H9 (cell line): ENCODE results near the gene MAP3K20. TPM values are rescaled to one million over a fixed set of nuclear protein-coding genes. Genes with fewer than 3 reads are reported as not detected.

ENCODE experiments used
- DNase-seq: peaks from one replicate; pipeline ENCODE4 v3.0.0-alpha.2; 2017
- H2AFZ ChIP-seq: one replicate; pipeline ENCODE4 v1.6.1; 2013; ENCODE audit warnings: mild to moderate bottlenecking, low read length, control low read depth, moderate library complexity
- H2AK5ac ChIP-seq: 2 replicates; pipeline ENCODE4 v1.6.1; 2013; ENCODE audit warnings: low read length, control low read depth, mixed read lengths; ENCODE audit not compliant: insufficient read length
- H2BK120ac ChIP-seq: one replicate; pipeline ENCODE4 v1.6.1; 2013; ENCODE audit warnings: low read depth, mild to moderate bottlenecking, low read length, control low read depth, inconsistent platforms; ENCODE audit not compliant: poor library complexity, severe bottlenecking
- H2BK12ac ChIP-seq: 2 replicates; pipeline ENCODE4 v1.6.1; 2013; ENCODE audit warnings: low read length, control low read depth, mixed read lengths, low read depth; ENCODE audit not compliant: insufficient read length
- H2BK15ac ChIP-seq: 2 replicates; pipeline ENCODE4 v1.6.1; 2013; ENCODE audit warnings: low read depth, low read length, control low read depth
- H2BK20ac ChIP-seq: one replicate; pipeline ENCODE4 v1.6.1; 2013; ENCODE audit warnings: low read depth, mild to moderate bottlenecking, low read length, control low read depth, inconsistent platforms; ENCODE audit not compliant: poor library complexity, severe bottlenecking
- H2BK5ac ChIP-seq: 2 replicates; pipeline ENCODE4 v1.6.1; 2013; ENCODE audit warnings: low read length, control low read depth, mixed read lengths; ENCODE audit not compliant: insufficient read length
- H3K14ac ChIP-seq: 2 replicates; pipeline ENCODE4 v1.6.1; 2013; ENCODE audit warnings: low read length, control low read depth; ENCODE audit not compliant: insufficient read depth
- H3K18ac ChIP-seq: 2 replicates; pipeline ENCODE4 v1.6.1; 2013; ENCODE audit warnings: low read depth, mild to moderate bottlenecking, mixed read lengths, low read length, control low read depth; ENCODE audit not compliant: insufficient read length
- H3K23ac ChIP-seq: 2 replicates; pipeline ENCODE4 v1.6.1; 2013; ENCODE audit warnings: low read length, control low read depth, mixed read lengths, low read depth; ENCODE audit not compliant: insufficient read length
- H3K23me2 ChIP-seq: 2 replicates; pipeline ENCODE4 v1.6.1; 2013; ENCODE audit warnings: low read depth, mild to moderate bottlenecking, mixed read lengths, low read length, control low read depth; ENCODE audit not compliant: insufficient read length, poor library complexity, severe bottlenecking
- H3K27ac ChIP-seq: 2 replicates; pipeline ENCODE4 v1.5.1; 2013; ENCODE audit warnings: low read length, control low read depth, mixed read lengths, low read depth; ENCODE audit not compliant: insufficient read length
- H3K27me3 ChIP-seq: 2 replicates; pipeline ENCODE4 v1.6.1; 2013; ENCODE audit warnings: low read length, control low read depth, inconsistent platforms; ENCODE audit not compliant: insufficient read depth
- H3K4ac ChIP-seq: 2 replicates; pipeline ENCODE4 v1.6.1; 2013; ENCODE audit warnings: low read depth, mild to moderate bottlenecking, control low read depth, inconsistent platforms, low read length, moderate library complexity
- H3K4me1 ChIP-seq: 2 replicates; pipeline ENCODE4 v1.6.1; 2013; ENCODE audit warnings: low read length, control low read depth, inconsistent platforms; ENCODE audit not compliant: insufficient read depth
- H3K4me2 ChIP-seq: 2 replicates; pipeline ENCODE4 v1.6.1; 2013; ENCODE audit warnings: low read length, control low read depth, mixed read lengths; ENCODE audit not compliant: insufficient read length, insufficient read depth
- H3K56ac ChIP-seq: 2 replicates; pipeline ENCODE4 v1.6.1; 2013; ENCODE audit warnings: low read depth, mild to moderate bottlenecking, mixed read lengths, low read length, control low read depth; ENCODE audit not compliant: insufficient read length
- H3K79me1 ChIP-seq: 2 replicates; pipeline ENCODE4 v1.6.1; 2013; ENCODE audit warnings: low read depth, mild to moderate bottlenecking, moderate library complexity, low read length, control low read depth, inconsistent platforms; ENCODE audit not compliant: insufficient read depth, poor library complexity, severe bottlenecking
- H3K79me2 ChIP-seq: 2 replicates; pipeline ENCODE4 v1.6.1; 2013; ENCODE audit warnings: low read length, control low read depth, inconsistent platforms; ENCODE audit not compliant: insufficient read depth
- H3K9ac ChIP-seq: 2 replicates; pipeline ENCODE4 v1.6.1; 2013; ENCODE audit warnings: low read length, control low read depth, mixed read lengths; ENCODE audit not compliant: insufficient read length; ENCODE audit errors: extremely low read depth
- H3K9me3 ChIP-seq: one replicate; pipeline ENCODE4 v1.6.1; 2013; ENCODE audit warnings: low read depth, low read length, inconsistent platforms; ENCODE audit not compliant: control insufficient read depth
- H3T11ph ChIP-seq: one replicate; pipeline ENCODE4 v1.6.1; 2013; ENCODE audit warnings: mild to moderate bottlenecking, low read length, control low read depth, inconsistent platforms
- H4K20me1 ChIP-seq: one replicate; pipeline ENCODE4 v1.6.1; 2013; ENCODE audit not compliant: control insufficient read depth, insufficient read length, insufficient read depth
- H4K5ac ChIP-seq: 2 replicates; pipeline ENCODE4 v1.6.1; 2013; ENCODE audit warnings: low read depth, mild to moderate bottlenecking, mixed read lengths, low read length, control low read depth; ENCODE audit not compliant: insufficient read length
- H4K8ac ChIP-seq: replicated peaks from 2 replicates; pipeline ENCODE4 v1.6.1; 2013; ENCODE audit warnings: low read length, control low read depth, mixed read lengths, low read depth; ENCODE audit not compliant: insufficient read length
- H4K91ac ChIP-seq: 2 replicates; pipeline ENCODE4 v1.6.1; 2013; ENCODE audit warnings: low read depth, mild to moderate bottlenecking, moderate library complexity, mixed read lengths, low read length, control low read depth; ENCODE audit not compliant: insufficient read length
- H3K27ac Mint-ChIP-seq, 3 experiments: 2 replicates in 2 of 3; 3 replicates in 1 of 3; pipeline ENCODE4 v1.8.0; 2020 to 2021; ENCODE audit warnings: mixed read lengths in 3 of 3, mild to moderate bottlenecking in 1 of 3, moderate library complexity in 1 of 3
- H3K27me3 Mint-ChIP-seq: 2 replicates; pipeline ENCODE4 v1.8.0; 2021; ENCODE audit warnings: low read depth, mild to moderate bottlenecking, moderate library complexity, mixed read lengths
- H3K36me3 Mint-ChIP-seq, 3 experiments: 2 replicates in 2 of 3; 3 replicates in 1 of 3; pipeline ENCODE4 v1.8.0; 2020 to 2021; ENCODE audit warnings: low read depth in 3 of 3, mixed read lengths in 3 of 3; ENCODE audit not compliant: insufficient read depth in 1 of 3
- H3K4me1 Mint-ChIP-seq, 2 experiments: 2 replicates each; pipeline ENCODE4 v1.8.0; 2020; ENCODE audit warnings: mixed read lengths in 2 of 2
- H3K4me3 Mint-ChIP-seq, 2 experiments: 2 replicates in 1 of 2; 3 replicates in 1 of 2; pipeline ENCODE4 v1.8.0; 2020 to 2021; ENCODE audit warnings: mild to moderate bottlenecking in 2 of 2, mixed read lengths in 2 of 2, moderate library complexity in 1 of 2
- H3K9me3 Mint-ChIP-seq, 2 experiments: 2 replicates in 1 of 2; 3 replicates in 1 of 2; pipeline ENCODE4 v1.8.0; 2020; ENCODE audit warnings: mild to moderate bottlenecking in 2 of 2, mixed read lengths in 2 of 2, moderate library complexity in 1 of 2
- CTCF ChIP-seq: fragments of 200-600 bp; sonication (generic); conservative IDR thresholded peaks from 3 replicates; pipeline ENCODE4 v1.8.0; 2021; ENCODE audit warnings: antibody characterized with exemption, mild to moderate bottlenecking
- WGBS: extraction: QIAGEN DNeasy Blood & Tissue Kit; methylation state at CpG from one replicate; pipeline ENCODE4 v1.1.7; 2013; ENCODE audit warnings: missing lambda C conversion rate, low lambda C conversion rate, mixed read lengths; ENCODE audit not compliant: insufficient read length; ENCODE audit errors: extremely low coverage; 5-methylcytosine and 5-hydroxymethylcytosine counted together
- total RNA-seq: library from RNA; stranded (reverse); gene quantifications from 2 replicates; pipeline ENCODE4 v1.2.1, GENCODE V29; 2021

MAP3K20 gene
- total RNA-seq, 1 experiment from 2014 or later, result 8.7 TPM

DNA sequence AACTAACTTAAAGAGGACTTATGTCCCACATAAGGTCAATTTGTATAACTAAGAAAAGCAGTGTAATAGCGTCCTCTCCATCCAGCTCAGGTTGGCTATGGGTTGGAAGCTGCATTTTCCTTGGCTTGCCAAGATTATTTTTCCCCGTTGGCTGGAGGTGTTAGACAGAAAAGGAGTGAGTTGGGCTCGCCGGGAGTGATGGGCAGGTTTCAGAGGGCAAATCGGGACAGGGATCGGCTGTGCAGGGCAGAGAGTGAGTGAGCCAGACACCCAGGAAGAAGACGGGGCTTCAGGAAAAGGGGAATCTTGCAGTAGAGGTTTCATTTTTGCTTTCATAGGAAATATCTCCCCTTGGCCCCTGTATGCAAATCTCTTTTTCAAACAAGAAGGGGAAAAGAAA, 41.5 kb upstream of the MAP3K20 start:
- WGBS, result no CpG with 5 or more reads among the region's 7 CpGs
- H3K9me3 Mint-ChIP-seq, result no peaks in the 10 kb centered on the region
- no peak overlapping the region for H3K27ac ChIP-seq
- H4K91ac ChIP-seq, result no peak overlapping the region
- no peak overlapping the region for H2BK12ac ChIP-seq
- no peaks in the 10 kb centered on the region for H3K79me2 ChIP-seq
- H4K20me1 ChIP-seq, result no peaks in the 10 kb centered on the region
- H2AFZ ChIP-seq, result no peak overlapping the region
- no peak overlapping the region for H3K23ac ChIP-seq
- no peaks in the 10 kb centered on the region for H3K27me3 Mint-ChIP-seq
- H3K4me3 Mint-ChIP-seq, result no peak overlapping the region
- H2BK5ac ChIP-seq, result no peak overlapping the region
- DNase-seq, result no peak
- peaks cover 4 to 11% of the 10 kb centered on the region in 2 experiments; a peak in 2 of 4 replicates for H3K4me1 Mint-ChIP-seq
- no peaks in the 10 kb centered on the region for H3K36me3 Mint-ChIP-seq
- no peak overlapping the region for H4K8ac ChIP-seq
- H3K27me3 ChIP-seq, result no peaks in the 10 kb centered on the region
- H3K9ac ChIP-seq, result no peak overlapping the region
- H2AK5ac ChIP-seq, result no peak overlapping the region
- H3K14ac ChIP-seq, result no peak overlapping the region
- no peak overlapping the region for H3K27ac Mint-ChIP-seq
- no peak overlapping the region for H2BK20ac ChIP-seq
- no peaks in the 10 kb centered on the region for H3K23me2 ChIP-seq
- no peak overlapping the region for H2BK120ac ChIP-seq
- H3K79me1 ChIP-seq, result no peaks in the 10 kb centered on the region
- H3K4ac ChIP-seq, result no peak overlapping the region
- H3K9me3 ChIP-seq, result no peaks in the 10 kb centered on the region
- H3T11ph ChIP-seq, result no peak overlapping the region
- H3K18ac ChIP-seq, result no peak overlapping the region
- no peak overlapping the region for H4K5ac ChIP-seq
- no peaks in the 10 kb centered on the region for H3K4me1 ChIP-seq
- H3K4me2 ChIP-seq, result no peak overlapping the region
- H2BK15ac ChIP-seq, result no peak overlapping the region
- H3K56ac ChIP-seq, result no peak overlapping the region
- TF ChIP-seq CTCF, result no peak
